Renal cortex interstitium (tissue), 11 donors: ENCODE data around the gene CCDC121. TPM values are rescaled to one million over a fixed set of nuclear protein-coding genes. Genes with fewer than 3 reads are reported as not detected.
"Not testable (repeated sequence)": the region's sequence is repeated elsewhere in the genome, so short reads cannot be mapped to it uniquely, and the experiment has no call there.

Experiments used
- DNase-seq, 11 donors: peaks; one replicate each; pipeline ENCODE4 v3.0.0-alpha.2; 2013; ENCODE audit warnings: low read depth in 9 of 11, low spot score in 4 of 11; ENCODE audit errors: extremely low read depth in 1 of 11
- polyA plus RNA-seq, 3 donors: library from polyadenylated mRNA; unstranded; fragments of 120-200 nt; gene quantifications; one replicate each; pipeline ENCODE4 v1.2.1, GENCODE V29; 2013; ENCODE audit not compliant: insufficient read length in 3 of 3

The CCDC121 gene
- polyA plus RNA-seq, 3 donors, result 10.6 to 13.0 (median 12.9) TPM

DNA sequence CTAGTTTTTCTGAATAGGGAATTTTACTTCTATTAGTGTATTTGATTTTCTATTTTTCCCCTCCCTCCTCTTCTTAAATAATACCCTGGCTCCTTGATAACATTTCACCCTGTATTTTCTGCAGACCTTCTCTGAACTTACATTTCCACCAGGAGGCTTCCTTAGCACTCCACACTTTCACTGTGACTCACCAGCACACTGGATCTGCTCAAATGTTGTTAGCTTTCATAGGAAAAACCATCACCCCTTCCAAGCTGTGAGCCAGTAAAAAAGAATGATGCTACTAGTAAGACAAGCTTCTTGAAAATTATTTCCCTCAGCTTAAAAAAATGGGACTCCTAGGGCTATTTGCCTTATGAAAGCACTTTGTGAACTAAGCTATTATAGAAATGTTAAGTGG, 18.5 kb upstream of the CCDC121 start:
- no peak for DNase-seq

- no peak for DNase-seq
These were observed 16.4 kb upstream of the CCDC121 start for GRCh38 chr2:27645197-27645596.

DNA sequence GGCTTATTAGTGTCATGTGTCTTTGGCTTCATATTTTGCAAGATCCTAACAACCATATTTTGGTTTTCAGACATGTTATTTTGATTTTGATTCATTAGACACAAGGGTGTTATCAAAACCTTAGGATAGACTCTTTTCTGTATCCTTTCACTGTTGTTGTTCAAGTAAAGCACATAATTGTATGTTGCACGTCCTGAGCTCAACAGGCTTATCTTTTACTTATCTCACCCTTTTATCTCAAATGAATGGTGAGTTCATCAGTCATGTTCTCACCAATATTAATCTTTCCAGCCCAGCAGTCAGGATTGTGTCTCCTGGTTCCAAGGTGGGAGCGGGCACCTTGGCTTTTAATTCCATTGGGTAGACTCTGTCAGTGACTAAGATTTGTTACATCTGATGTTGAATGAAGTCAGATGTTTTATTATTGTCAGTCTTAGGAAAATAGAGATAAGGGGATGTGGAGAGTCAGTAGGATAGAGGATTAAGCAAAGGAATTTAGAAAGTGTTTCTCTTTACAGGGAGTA, 12.0 kb upstream of the CCDC121 start:
- no peak for DNase-seq

- no peak for DNase-seq
These were observed 9.9 kb upstream of the CCDC121 start for GRCh38 chr2:27638709-27639108.

DNA sequence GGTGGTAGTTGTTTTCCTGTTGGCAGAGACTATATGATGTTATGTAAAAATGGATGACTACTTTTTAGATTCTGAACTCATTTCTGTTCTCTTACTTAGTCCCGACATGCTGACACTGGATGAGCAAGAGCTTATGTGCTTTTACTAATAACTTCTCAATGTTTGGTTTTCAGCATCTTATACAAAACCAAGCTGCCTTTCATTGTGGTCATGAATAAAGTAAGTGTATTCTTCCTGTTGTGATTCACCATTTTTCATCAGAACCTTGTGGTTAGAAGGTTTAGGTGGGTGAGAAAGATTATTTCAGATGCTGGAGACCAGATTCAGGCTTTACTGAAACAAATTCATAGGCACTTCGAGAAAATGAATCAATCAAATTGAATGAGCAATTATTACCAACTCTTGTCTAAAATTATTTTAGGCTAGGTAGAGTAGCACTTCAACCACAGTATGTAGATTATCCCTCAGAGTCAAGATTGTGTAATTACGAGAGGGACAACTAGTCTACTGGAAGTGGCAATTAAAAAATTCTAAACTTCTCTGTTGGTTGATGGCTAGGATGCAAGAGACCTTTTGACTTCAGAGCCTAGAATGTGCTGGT, 9.3 kb upstream of the CCDC121 start:
- DNase-seq, result no peak

DNA sequence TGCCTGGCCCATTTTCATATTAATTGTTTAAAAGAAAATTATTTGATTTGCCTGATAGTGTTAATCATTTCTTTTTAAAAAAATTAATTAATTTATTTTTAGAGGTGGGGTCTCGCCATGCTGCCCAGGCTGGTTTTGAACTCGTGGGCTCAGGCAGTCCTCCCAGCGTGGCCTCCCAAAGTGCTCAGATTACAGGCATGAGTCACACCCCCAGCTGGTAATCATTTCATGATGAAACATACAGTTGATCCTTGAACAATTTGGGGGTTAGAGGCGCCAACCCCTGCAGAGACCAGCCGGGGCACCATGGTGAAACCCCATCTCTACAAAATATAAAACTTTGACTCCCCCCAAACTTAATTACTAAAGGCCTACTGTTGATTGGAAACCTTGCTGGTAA, 8.0 kb upstream of the CCDC121 start:
- no peak for DNase-seq

GRCh38 chr2:27634291-27634690, 5.5 kb upstream of the CCDC121 start:
- no peak for DNase-seq

- DNase-seq, result not testable (repeated sequence)
These were observed 1.4 kb upstream of the CCDC121 start for GRCh38 chr2:27630257-27630656.

- no peak for DNase-seq
These were observed 647 bp downstream of the CCDC121 start for GRCh38 chr2:27627963-27628766.

DNA sequence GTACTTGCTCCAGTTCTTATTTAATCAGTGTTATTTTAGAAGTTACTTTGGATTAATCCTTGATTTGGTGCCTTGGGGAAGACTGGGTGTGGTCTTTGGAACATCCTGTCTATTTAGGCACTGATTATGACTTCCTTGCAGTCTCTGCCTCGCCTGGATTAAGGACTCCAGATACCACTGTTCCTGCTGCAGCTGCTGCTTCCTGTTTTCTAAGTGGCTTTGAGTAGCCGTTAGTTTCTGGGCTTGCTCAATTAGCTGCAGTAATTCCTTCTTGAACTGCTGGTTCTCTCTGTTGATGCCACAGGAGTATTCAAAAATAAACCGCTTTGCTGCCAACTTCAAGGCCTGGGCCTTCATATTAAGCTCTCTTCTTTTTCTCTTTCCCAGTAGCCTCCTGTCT, 1.9 kb downstream of the CCDC121 start:
- DNase-seq, result not testable (repeated sequence)

- not testable (repeated sequence) for DNase-seq
These were observed 2.5 kb downstream of the CCDC121 start for GRCh38 chr2:27626323-27626722.

DNA sequence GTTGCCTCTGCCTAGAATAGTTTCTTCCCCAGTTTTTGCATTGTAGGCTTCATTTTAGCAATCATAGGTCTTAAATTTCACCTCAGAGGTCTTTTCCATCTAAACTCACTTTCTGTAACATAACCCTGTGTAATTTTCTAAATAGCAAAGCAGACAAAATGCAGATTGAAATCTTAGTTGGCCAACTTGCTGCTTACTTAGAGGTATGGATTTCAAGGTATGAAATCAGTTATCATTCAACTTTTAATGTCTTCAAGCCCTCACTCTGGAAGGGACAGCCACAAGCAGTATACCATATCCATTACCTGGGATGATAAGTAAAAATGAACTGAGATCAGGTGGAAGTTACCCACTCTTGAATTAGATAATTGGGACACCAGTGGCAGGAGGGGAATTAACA, 3.9 kb downstream of the CCDC121 start:
- DNase-seq, result no peak

DNA sequence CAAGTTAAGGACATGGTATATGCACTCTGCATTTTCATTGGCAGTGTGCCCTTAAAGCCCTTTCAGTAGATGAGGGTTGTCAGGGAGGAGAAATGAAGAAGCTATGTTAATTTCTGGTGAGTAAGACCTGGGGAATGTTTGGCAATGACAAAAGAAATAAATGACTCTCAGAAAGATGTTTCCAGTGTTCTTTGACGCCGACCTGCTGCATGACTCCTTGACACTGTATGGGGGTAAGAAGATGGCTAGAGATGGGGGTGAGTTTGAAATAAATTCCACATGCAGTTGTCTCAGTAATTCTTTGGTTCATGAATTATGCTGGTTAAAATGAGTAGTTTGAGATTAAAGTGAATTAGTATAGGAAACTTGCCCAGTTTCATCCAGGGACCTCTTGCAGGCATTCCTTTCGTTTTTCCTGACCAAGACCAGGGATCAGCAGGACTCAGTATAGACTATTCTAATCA, 5.9 kb downstream of the CCDC121 start:
- DNase-seq, result no peak

DNA sequence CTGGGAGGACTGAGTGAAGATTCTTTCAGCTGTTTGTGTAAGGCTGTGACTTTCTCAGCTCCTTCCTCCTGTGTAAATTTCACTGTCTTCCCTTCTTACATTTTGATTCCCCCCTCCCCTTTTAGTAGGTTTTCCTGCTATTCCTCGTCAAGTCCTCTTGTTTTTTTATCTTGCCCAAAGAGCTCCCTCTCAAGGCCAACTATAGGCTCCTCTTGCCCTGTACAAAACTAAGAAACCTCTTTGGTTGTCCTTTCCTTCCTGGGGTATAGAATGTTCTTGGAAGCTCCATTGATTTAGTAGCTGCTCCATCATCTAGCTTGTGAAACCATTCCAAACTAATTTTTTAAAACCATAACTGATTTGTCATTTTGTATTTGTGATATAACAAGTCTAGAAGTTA, 7.3 kb downstream of the CCDC121 start:
- no peak for DNase-seq

DNA sequence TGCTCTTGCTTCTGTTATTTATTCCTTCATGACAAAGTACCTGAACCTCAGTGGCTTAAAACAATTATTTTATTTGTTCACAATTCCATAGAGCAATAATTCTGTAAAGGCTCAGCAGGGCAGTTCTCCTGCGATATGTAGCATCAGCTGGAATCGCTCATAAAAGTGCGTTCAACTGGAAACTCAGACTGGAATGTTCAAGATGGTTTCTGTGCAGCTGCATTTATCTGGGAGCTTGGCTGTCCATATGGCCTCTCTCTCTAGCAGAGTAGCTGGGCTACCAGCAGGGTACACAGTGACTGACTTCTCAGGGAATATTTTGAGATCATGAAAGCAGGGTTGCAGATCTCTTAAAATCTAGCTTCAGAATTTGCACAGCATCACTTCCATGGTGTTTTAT, 13.5 kb downstream of the CCDC121 start:
- no peak for DNase-seq

- DNase-seq, result no peak
These were observed 14.8 kb downstream of the CCDC121 start for GRCh38 chr2:27613985-27614384.

GRCh38 chr2:27606611-27607010, 22.2 kb downstream of the CCDC121 start:
- no peak for DNase-seq

- DNase-seq, result no peak
These were observed 32.2 kb downstream of the CCDC121 start for GRCh38 chr2:27596627-27597026.

GRCh38 chr2:27595412-27595811, 33.4 kb downstream of the CCDC121 start:
- not testable (repeated sequence) for DNase-seq

DNA sequence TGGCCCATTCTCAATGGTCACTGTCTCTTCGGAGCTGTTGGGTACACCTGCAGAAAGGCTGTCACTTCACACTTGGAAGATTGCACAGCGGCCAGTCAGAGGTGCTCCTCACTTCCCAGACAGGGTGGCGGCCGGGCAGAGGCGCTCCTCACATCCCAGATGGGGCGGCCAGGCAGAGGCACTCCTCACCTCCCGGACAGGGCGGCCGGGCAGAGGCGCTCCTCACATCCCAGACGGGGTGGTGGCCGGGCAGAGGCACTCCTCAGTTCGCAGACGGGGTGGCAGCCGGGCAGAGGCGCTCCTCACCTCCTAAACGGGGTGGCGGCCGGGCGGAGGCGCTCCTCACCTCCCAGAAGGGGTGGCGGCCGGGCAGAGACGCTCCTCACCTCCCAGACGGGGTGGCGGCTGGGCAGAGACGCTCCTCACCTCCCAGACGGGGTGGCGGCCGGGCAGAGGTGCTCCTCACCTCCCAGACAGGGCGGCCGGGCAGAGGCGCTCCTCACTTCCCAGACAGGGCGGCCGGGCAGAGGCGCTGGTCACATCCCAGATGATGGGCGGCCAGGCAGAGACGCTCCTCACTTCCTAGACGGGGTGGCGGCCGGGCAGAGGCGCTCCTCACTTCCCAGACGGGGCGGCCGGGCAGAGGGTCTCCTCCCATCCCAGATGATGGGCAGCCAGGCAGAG, 34.6 kb downstream of the CCDC121 start:
- not testable (repeated sequence) for DNase-seq
